ENCODE results near the gene TCAIM. TPM values are rescaled to one million over a fixed set of nuclear protein-coding genes. Genes with fewer than 3 reads are reported as not detected.

TCAIM gene
- total RNA-seq, 2 donors from 2014 or later: 20.2 to 26.2 TPM

DNA sequence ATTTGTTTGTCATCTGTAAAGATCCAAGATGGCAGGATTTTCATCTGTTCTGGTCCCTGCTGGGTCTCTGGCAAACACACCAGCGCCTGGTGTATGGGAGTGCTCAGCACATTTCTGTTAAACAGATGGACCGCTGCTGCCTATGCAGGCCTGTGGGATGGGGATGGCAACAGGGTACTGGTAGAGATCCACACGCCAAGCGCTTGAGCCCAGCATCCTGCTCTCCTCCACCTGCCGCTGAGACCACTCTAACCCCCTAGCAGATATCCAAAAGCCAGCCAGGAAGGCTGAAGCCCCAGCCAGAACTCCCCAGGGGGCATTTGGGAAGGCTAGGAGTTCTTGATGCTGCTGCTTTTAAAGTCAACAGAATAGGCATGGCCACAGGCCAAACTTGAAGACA lies 107.2 kb downstream of the TCAIM start:
- TF ChIP-seq, protein P1, sequence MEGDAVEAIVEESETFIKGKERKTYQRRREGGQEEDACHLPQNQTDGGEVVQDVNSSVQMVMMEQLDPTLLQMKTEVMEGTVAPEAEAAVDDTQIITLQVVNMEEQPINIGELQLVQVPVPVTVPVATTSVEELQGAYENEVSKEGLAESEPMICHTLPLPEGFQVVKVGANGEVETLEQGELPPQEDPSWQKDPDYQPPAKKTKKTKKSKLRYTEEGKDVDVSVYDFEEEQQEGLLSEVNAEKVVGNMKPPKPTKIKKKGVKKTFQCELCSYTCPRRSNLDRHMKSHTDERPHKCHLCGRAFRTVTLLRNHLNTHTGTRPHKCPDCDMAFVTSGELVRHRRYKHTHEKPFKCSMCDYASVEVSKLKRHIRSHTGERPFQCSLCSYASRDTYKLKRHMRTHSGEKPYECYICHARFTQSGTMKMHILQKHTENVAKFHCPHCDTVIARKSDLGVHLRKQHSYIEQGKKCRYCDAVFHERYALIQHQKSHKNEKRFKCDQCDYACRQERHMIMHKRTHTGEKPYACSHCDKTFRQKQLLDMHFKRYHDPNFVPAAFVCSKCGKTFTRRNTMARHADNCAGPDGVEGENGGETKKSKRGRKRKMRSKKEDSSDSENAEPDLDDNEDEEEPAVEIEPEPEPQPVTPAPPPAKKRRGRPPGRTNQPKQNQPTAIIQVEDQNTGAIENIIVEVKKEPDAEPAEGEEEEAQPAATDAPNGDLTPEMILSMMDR (IDR thresholded peaks at IDR 0.05): no peak
- no peak overlapping the region for H3K27ac ChIP-seq
- peaks cover 8% of the 10 kb centered on the region for H3K36me3 ChIP-seq
- H3K9ac ChIP-seq (ENCODE audit: low read depth in 2 of 2, low read length in 2 of 2): no peak overlapping the region
- no peak for DNase-seq
- H3K4me3 ChIP-seq: no peak overlapping the region
- H3K9me3 ChIP-seq: no peaks in the 10 kb centered on the region
- no peaks in the 10 kb centered on the region for H3K4me1 ChIP-seq
- no peaks in the 10 kb centered on the region for H3K27me3 ChIP-seq
- intact Hi-C loops (cut with DNase I): no loop called here

DNA sequence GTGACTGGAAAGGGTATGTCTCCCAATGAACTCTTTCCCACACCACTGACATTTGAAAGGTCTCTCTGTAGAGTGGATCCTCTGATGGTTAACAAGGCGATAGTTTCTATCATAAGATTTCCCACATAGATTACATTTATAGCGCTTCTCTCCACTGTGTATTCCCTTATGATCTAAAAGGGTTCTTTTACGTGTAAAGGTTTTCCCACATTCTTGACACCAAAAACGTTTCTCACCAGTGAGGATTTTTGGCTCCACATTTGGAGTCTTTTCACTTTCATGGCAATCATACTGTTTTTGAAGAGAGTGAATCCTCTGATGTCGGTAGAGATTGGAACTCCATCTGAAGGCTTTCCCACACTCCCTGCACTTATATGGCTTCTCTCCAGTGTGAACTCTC lies 108.4 kb downstream of the TCAIM start:
- H3K4me1 ChIP-seq: no peaks in the 10 kb centered on the region
- intact Hi-C loops (cut with DNase I): no loop called here
- no peak overlapping the region for H3K9ac ChIP-seq (ENCODE audit: low read depth in 2 of 2, low read length in 2 of 2)
- H3K36me3 ChIP-seq: peaks cover 8% of the 10 kb centered on the region
- H3K27ac ChIP-seq: no peak overlapping the region
- no peaks in the 10 kb centered on the region for H3K9me3 ChIP-seq
- no peaks in the 10 kb centered on the region for H3K27me3 ChIP-seq
- no peak for DNase-seq
- TF ChIP-seq, protein P1 (IDR thresholded peaks at IDR 0.05): no peak
- H3K4me3 ChIP-seq: no peak overlapping the region

- Histone ChIP-seq H3K9ac (ENCODE audit: low read depth in 2 of 2, low read length in 2 of 2) (no peak overlapping the region), H3K9me3 (no peaks in the 10 kb centered on the region), H3K36me3 (peaks cover 8% of the 10 kb centered on the region), H3K4me1 (no peaks in the 10 kb centered on the region), H3K27ac (no peak overlapping the region), H3K27me3 (no peaks in the 10 kb centered on the region), H3K4me3 (no peak overlapping the region)
- intact Hi-C loops (cut with DNase I): no loop called here
- DNase-seq: no peak
- TF ChIP-seq, protein P1 (IDR thresholded peaks at IDR 0.05): no peak
Measured at GRCh38 chr3:44451441-44451840, 112.9 kb downstream of the TCAIM start.

DNA sequence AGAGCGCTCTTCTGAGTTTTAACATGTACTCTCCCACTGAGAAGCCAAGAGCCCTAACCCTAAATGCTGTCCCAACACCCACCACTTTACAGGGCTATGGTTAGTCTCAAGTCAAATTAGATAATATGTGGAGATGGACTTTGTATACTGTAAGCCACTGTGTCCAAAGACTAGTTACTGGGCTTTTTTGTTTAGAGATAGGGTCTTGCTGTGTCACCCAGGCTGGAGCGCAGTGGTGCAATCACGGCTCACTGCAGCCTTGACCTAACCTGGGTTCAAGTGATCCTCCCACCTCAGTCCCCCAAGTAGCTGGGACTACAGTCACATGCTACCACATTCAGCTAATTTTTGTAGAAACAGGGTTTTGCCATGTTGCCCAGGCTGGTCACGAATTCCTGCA lies 115.7 kb downstream of the TCAIM start:
- Histone ChIP-seq H3K36me3 (peaks cover 3% of the 10 kb centered on the region), H3K27ac (no peak overlapping the region), H3K9ac (ENCODE audit: low read depth in 2 of 2, low read length in 2 of 2) (no peak overlapping the region), H3K27me3 (no peaks in the 10 kb centered on the region), H3K4me1 (no peaks in the 10 kb centered on the region), H3K4me3 (no peak overlapping the region), H3K9me3 (no peaks in the 10 kb centered on the region)
- DNase-seq: no peak
- intact Hi-C loops (cut with DNase I): no loop called here
- TF ChIP-seq, protein P1 (IDR thresholded peaks at IDR 0.05): no peak

DNA sequence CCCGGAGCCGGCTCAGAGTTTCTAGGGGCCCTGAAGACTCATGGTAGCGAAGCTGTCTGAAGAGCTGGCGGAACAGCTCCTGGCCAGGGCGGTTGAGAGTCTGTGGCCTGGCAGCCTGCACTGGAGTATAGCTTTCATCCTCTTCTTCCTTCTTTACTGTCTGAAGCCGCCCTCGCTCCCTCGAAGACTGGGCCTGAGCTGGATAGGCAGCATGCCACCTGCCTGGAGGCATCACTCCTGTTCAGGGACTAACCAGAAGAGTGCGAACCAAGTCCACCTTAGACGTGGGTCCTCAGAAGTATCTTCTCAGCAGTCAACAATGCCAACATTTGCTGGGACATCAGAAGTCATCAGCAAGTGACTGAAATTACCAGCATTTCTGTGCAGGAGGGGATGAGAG lies 116.8 kb downstream of the TCAIM start:
- no peaks in the 10 kb centered on the region for H3K4me1 ChIP-seq
- no peak overlapping the region for H3K27ac ChIP-seq
- intact Hi-C loops (cut with DNase I): no loop called here
- H3K27me3 ChIP-seq: no peaks in the 10 kb centered on the region
- H3K9ac ChIP-seq (ENCODE audit: low read depth in 2 of 2, low read length in 2 of 2): no peak overlapping the region
- TF ChIP-seq, protein P1 (IDR thresholded peaks at IDR 0.05): no peak
- no peak for DNase-seq
- no peaks in the 10 kb centered on the region for H3K36me3 ChIP-seq
- no peak overlapping the region for H3K4me3 ChIP-seq
- no peaks in the 10 kb centered on the region for H3K9me3 ChIP-seq

Other genes with a start within 250 kb of the TCAIM start
- gene TOPAZ1, start 96.9 kb upstream of the TCAIM start, total RNA-seq: not detected
- gene ZNF445, start 138.9 kb downstream of the TCAIM start, total RNA-seq: 10 to 100 TPM; 11.5 to 14.6 TPM
- gene ZKSCAN7, start 216.4 kb downstream of the TCAIM start, total RNA-seq: 1 to 10 TPM; 1.2 to 2.8 TPM
- gene ZNF660, start 246.2 kb downstream of the TCAIM start, total RNA-seq: under 1 TPM; 0.57 to 0.72 TPM

Measured in colonic mucosa (tissue), 4 donors.